Rectal smooth muscle tissue (tissue), 1 donor: Measurements from ENCODE around the gene CCDC197.
A peak's percentile ranks its signal among the peaks of the same experiment; 100 is the strongest.

Experiments used
- H3K27ac ChIP-seq: one replicate; pipeline ENCODE4 v1.7.0; 2013; ENCODE audit warnings: low read depth, low read length, inconsistent platforms
- H3K27me3 ChIP-seq: one replicate; pipeline ENCODE4 v1.7.0; 2013; ENCODE audit warnings: low read length; ENCODE audit not compliant: control insufficient read depth, insufficient read depth
- H3K36me3 ChIP-seq: one replicate; pipeline ENCODE4 v1.7.0; 2013; ENCODE audit warnings: low read length; ENCODE audit not compliant: control insufficient read depth, insufficient read depth
- H3K4me1 ChIP-seq: one replicate; pipeline ENCODE4 v1.7.0; 2013; ENCODE audit warnings: low read length; ENCODE audit not compliant: control insufficient read depth, insufficient read depth
- H3K4me3 ChIP-seq: one replicate; pipeline ENCODE4 v1.7.0; 2013; ENCODE audit warnings: low read length
- H3K9ac ChIP-seq: one replicate; pipeline ENCODE4 v1.7.0; 2013; ENCODE audit warnings: low read length

Gene CCDC197

DNA sequence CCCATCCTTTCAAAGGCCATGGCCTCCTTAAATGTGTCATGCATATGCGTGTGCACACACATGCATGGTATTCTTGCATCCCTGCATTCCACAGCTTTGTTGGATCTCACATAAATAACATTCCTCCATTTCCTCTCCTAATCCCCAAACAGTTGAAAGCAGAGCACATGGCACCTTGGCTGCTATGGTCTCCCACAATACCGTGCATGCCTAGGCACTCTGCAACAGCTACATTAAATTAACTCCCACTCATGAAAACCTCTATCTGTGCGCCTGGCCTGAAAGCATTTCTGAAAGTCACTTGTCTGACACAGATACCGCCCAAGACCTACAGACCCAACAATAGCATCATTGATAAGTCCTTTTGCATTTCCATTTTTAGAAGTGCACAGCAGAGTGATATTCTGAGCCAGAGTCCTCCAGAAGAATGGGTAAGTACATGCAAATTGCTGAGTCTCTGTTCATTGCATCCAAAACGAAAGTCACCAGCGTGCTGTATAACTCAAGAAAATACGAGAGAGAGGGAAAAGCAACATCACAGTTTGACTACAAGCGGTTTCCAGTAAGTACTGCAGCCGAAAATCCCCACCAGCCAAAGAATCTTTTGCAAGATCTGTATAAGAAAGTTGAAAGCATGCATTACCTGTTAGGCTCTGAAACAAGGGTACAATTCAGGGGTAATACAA, 21.2 kb upstream of the CCDC197 start:
- Histone ChIP-seq H3K36me3 (no peaks in the 10 kb centered on the region), H3K27me3 (no peaks in the 10 kb centered on the region), H3K9ac (peak overlapping the region; percentile 49), H3K27ac (peak overlapping the region; percentile 92), H3K4me1 (peaks cover 37% of the 10 kb centered on the region), H3K4me3 (peak overlapping the region; percentile 78)

DNA sequence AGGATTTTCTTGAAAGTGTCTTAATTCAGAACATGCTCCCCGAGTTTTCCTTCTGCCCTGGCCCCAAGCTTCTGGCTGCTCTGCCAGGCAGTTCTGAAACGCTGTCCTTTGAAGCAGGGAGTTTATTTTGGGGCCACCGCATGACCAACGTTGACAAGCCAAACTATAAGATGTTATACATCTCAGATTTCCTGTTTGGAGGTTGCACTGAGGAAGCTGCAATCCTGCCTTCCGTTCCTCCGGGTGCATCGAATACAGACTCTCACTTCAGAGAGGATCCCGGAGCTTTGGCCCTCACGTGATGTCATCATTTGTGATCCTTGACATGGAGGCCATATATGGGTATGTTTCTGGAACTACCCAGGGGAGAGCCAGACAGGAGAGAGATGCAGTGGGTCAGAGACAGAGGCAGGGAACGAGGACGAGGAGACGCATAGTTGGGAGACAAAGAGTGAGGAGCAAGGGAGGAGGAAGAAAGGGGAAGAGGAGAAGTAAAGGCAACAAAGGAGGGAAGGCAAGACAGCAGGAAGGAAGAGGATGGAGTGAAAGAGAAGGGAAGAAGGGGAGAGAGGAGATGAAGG, 20.5 kb upstream of the CCDC197 start, which contains the start of gene ASB2:
TSS of gene ASB2 (minus strand) at position 94 of the 581 bp plus-strand sequence. CDS start 12,031 bp downstream, outside the sequence.
- Histone ChIP-seq H3K4me1 (peaks cover 39% of the 10 kb centered on the region), H3K27ac (peak within 1 kb of the TSS; percentile 92), H3K9ac (peak within 1 kb of the TSS; percentile 49), H3K36me3 (no peaks in the 10 kb centered on the region), H3K4me3 (peak within 1 kb of the TSS; percentile 78), H3K27me3 (no peaks in the 10 kb centered on the region)

DNA sequence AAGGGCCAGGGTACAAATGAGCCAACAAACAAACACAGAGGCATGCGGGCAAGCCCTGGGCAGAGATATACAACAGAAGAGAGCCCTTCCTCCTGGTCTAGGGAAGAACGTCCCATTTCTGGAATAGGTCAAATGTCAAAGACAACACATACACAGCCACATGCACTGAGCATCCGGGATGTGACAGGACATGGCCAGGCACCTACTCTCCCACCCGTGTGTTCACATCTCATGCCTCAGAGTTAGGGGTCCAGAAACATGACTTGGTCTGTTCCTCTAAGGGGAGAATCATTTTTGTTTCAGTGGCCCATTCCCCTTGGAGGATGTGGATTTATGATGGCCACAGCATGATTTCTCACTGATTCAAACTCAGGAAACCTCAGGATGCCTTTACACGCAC, 19.9 kb upstream of the CCDC197 start:
- H3K9ac ChIP-seq = peak overlapping the region; percentile 1
- H3K36me3 ChIP-seq = no peaks in the 10 kb centered on the region
- H3K4me3 ChIP-seq = no peak overlapping the region
- H3K27me3 ChIP-seq = no peaks in the 10 kb centered on the region
- peaks cover 42% of the 10 kb centered on the region for H3K4me1 ChIP-seq
- H3K27ac ChIP-seq = peak overlapping the region; percentile 92

DNA sequence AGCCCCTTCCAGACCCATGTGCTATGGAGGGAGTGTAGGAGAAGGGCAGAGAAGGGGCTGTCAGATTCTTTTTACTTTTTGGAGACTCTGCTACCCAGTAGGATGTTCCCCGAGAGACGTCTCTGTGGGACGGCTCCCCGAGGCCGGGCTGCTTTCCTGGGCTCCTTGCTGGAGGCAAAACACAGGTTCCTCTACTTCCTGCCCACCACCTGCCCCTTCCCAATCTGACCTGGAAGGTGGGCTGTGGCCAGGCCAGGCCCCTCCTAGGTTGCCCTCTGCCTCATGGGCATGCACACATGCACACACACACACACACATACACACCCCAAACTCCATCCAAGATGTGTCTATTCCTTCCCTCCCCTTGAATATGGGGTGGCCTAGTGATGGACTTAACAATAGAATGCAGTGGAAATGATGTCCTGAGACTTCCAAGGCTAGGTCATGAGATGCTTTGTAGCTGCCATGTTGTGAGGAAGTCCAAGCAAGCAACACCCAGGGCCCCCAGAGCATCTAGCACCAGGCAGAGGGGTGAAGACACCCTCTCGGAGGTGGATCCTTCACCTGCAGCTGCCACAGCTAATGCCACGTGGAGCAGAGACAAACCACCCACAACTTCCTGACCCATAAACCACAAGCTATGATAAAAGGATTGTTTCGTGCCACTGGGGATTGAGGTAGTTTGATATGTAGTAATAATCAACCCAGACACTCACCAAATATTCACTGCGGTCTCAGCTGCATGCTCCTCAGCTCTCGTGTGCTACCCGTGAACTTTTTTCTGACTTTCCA, 19.1 kb upstream of the CCDC197 start:
- Histone ChIP-seq H3K27ac (peak overlapping the region; percentile 92), H3K4me1 (peaks cover 41% of the 10 kb centered on the region), H3K9ac (no peak overlapping the region)

DNA sequence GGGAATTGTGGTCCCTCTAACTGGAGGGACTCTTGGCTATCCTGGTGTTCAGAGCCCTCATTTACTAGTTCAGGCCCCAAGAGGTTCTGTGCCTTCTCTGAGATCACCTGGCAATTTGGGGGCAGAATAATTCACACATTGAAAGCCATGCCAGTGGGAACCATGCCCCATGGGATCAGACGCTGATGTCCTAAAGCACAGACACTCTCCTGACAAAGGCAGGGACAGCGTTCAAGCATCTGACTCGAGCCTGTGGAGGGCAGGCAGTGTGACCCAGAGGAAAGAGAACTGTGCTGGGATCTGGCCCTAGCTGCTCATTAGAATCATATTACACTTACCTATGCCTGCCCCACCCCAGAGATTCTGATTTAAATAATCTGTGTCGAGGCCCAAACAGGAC, 18.4 kb upstream of the CCDC197 start:
- Histone ChIP-seq H3K36me3 (no peaks in the 10 kb centered on the region), H3K4me1 (peaks cover 41% of the 10 kb centered on the region), H3K27ac (peak overlapping the region; percentile 92), H3K27me3 (no peaks in the 10 kb centered on the region), H3K9ac (no peak overlapping the region), H3K4me3 (no peak overlapping the region)

More for the DNA sequence above, 19.1 kb upstream of the CCDC197 start:
- H3K4me3 ChIP-seq = no peak overlapping the region
- no peaks in the 10 kb centered on the region for H3K36me3 ChIP-seq
- no peaks in the 10 kb centered on the region for H3K27me3 ChIP-seq

DNA sequence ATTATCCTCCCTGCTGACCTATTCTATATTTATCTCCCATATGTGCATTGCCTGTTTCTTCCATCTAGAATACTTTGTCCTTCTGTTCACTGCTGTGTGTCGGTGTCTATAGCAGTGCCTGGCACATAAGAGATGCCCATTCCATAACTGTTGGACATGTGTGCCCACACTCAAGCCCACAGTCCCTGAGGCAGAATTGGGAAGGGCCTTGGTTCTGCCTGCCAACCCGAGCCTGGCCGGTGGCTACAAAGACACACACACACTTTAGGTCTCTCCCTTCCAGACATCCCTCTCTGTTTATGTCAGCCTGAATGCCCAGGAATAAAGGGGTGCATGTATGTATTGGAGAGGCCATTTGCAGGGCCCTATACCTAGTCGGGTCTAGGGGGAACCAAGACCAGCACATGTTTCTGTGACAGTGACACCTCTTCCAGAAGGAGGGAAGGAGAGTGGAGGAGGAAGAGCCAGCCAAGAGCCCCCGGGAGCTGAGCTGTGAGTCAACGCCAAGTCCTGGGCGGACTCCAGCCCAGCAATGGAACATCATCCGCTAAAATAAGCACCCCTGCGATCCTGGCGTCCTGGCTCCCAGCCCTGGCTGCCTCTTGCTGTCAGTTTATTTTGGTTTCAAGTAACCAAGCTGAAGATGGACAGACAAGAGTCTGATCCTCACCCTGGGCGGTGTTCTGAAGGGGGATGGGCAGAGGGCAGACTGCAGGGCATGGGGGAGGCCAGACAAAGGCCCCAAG, 16.5 kb upstream of the CCDC197 start:
- Histone ChIP-seq H3K27me3 (no peaks in the 10 kb centered on the region), H3K4me1 (peaks cover 49% of the 10 kb centered on the region), H3K36me3 (no peaks in the 10 kb centered on the region), H3K9ac (peak overlapping the region; percentile 42), H3K4me3 (no peak overlapping the region), H3K27ac (peak overlapping the region; percentile 91)

DNA sequence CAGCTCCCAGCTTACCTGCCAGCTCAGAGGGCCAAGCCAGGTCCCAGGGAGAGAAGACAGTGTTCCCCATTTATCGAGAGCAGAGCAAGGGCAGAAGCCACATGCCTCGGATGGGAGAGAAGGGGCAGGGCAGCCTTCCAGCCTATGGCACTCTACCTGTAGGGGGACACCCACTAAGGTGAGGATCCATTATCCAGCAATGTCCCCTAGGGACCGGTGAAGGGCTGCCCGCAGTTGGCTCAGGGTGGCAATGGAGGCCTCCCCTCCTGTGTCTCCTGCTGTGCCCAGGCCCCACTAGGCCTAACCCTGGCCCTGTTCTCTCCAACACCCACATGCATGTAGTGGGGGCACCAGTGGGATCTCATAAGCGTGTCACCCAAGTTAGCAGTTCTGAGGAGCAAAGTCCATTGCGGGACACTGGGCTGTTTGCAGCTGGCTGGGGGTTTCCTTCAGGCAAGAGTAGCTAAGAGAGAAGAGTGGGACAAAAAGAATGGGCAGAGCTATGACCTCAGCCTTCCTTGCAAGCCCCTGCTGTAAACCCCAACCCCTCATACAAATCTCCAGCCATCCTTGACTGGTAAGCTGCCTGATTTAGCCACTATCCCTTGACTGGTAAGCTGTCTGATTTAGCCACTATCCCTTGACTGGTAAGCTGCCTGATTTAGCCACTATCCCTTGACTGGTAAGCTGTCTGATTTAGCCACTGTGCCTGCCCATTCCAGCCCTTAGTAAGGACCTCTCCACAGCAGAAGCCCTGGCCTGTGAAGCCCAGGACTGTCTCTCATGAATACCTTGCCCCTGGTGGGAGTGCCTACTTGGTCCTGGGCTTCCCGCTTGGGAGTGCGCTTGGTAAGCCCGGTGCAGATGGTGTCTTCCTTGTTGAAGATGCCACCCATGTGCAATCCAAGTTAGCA, 15.5 kb upstream of the CCDC197 start:
- peak overlapping the region; percentile 91 for H3K27ac ChIP-seq
- peak overlapping the region; percentile 42 for H3K9ac ChIP-seq
- H3K36me3 ChIP-seq = no peaks in the 10 kb centered on the region
- H3K27me3 ChIP-seq = no peaks in the 10 kb centered on the region
- H3K4me3 ChIP-seq = no peak overlapping the region
- peaks cover 52% of the 10 kb centered on the region for H3K4me1 ChIP-seq

DNA sequence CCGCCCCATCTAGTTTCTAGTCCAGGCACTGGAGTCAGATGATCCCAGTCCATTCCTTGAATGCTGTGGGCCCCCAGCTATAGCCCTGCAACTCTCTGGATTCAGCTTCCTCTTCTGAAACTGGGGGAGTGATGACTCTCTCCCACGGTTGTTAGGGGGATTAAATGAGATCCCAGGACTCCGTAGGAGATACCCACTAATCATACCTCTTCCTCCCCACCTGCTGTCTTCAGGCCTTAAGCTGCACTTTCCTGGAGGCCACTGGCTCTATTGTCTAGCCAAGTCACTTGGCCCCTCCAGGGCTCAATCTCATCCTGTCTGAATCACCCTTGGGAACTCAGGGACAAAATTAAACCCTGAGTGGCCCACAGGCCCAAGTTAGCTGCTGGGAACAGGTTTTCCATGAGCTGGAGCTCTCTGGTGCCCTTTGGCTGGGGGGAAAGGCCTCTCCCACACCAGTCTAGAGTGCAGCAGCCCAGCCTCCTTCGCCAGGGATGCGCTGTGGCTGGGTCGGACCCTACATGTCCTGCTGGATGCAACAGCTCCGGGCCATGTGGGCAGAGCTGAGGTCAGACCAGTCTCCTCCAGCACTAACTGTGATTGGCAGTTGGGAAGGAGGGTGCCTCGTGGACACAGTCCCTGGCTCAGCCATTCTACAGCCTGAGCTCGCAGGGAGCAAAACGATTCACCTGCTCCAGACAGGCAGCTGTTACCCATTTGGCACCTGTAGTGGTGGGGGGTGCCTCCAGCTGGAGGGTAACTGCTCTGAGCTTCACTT, 14.7 kb upstream of the CCDC197 start:
- no peak overlapping the region for H3K9ac ChIP-seq
- H3K4me1 ChIP-seq = peaks cover 51% of the 10 kb centered on the region
- no peaks in the 10 kb centered on the region for H3K27me3 ChIP-seq
- no peaks in the 10 kb centered on the region for H3K36me3 ChIP-seq
- H3K4me3 ChIP-seq = no peak overlapping the region
- H3K27ac ChIP-seq = peak overlapping the region; percentile 91

DNA sequence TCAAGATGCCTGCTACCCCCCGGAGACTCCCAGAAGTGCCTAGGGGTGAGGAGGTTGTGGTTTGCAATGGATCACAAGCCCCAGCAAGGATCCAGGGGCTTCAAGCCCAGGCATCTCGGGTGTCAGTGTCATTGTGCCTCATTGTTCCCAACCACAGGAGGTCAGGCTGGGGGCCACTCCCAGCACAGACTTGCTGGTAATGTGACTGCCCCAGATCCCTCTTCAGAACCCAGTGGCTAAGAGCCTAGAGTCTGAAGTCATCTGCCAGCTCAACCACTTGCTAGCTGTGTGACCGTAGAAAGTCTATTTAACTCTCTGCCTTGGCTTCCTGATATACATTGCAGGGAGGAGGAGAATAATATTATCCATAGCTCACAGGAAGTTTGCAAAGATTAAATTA, 13.0 kb upstream of the CCDC197 start:
- no peak overlapping the region for H3K9ac ChIP-seq
- H3K27me3 ChIP-seq = no peaks in the 10 kb centered on the region
- no peak overlapping the region for H3K4me3 ChIP-seq
- peak overlapping the region; percentile 49 for H3K27ac ChIP-seq
- H3K36me3 ChIP-seq = no peaks in the 10 kb centered on the region
- peaks cover 43% of the 10 kb centered on the region for H3K4me1 ChIP-seq

DNA sequence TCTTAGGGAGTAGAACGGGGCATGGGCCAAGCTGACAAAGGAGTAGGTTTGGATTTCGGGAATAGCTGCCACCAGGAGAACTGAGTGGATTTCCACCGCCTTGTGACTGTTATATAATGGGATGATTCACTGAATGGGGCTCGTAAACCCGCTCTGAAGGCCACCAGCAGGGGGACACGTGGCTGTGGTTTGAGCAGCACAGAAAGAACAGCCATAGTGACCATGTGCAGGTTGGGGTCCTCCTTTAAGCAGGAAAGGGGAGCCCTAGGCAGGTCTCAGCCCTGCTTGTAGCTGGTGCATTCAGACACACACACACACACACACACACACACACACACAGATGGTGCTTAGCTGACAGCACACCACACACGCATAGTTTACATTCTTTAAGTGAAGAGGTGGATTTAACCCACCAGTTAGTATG, 12.1 kb upstream of the CCDC197 start:
- Histone ChIP-seq H3K4me1 (peaks cover 42% of the 10 kb centered on the region), H3K9ac (no peak overlapping the region), H3K27me3 (no peaks in the 10 kb centered on the region), H3K4me3 (no peak overlapping the region), H3K36me3 (no peaks in the 10 kb centered on the region), H3K27ac (peak overlapping the region; percentile 75)

DNA sequence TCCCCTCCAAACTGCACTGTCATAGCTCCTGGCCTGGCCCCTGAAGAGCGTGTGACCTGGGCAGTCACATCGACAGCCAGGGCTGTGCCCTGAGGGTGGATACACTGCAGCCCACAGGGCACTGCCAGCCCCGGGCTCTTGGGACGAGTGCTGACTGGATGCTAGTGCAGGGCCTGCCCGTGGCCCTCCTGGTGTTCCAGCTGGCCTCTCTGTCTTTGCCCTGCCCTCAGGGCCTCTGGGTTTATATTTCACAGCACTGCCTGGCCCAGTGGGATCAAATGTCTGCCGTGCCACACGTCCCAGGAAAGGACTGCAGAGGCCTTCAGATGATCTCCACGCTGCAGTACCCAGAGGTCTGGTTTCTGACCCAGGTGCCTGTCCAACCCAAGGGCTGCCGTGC, 10.1 kb upstream of the CCDC197 start:
- H3K27me3 ChIP-seq = no peaks in the 10 kb centered on the region
- peaks cover 25% of the 10 kb centered on the region for H3K4me1 ChIP-seq
- no peak overlapping the region for H3K27ac ChIP-seq
- H3K36me3 ChIP-seq = no peaks in the 10 kb centered on the region
- H3K9ac ChIP-seq = no peak overlapping the region
- H3K4me3 ChIP-seq = no peak overlapping the region
